Measurements from ENCODE around the gene WNK1. TPM values are rescaled to one million over a fixed set of nuclear protein-coding genes. Genes with fewer than 3 reads are reported as not detected.

WNK1 gene
- total RNA-seq, 2 experiments from 2014 or later = 112 to 134 TPM

- CTCF ChIA-PET = no interaction called here
- Mint-ChIP-seq H3K36me3 (ENCODE audit: low read depth) (no peaks in the 10 kb centered on the region), H3K27ac (no peak overlapping the region), H3K9me3 (no peaks in the 10 kb centered on the region), H3K27me3 (ENCODE audit: low read depth) (no peaks in the 10 kb centered on the region), H3K4me3 (no peak overlapping the region), H3K4me1 (ENCODE audit: low read depth) (peaks cover 4% of the 10 kb centered on the region)
- intact Hi-C loops (cut with micrococcal nuclease) = no loop called here
- DNase-seq = no peak
Measured at GRCh38 chr12:954741-955140, 202.4 kb downstream of the WNK1 start.

GRCh38 chr12:955939-956338, 203.6 kb downstream of the WNK1 start:
- intact Hi-C loops (cut with micrococcal nuclease) = no loop called here
- no peak overlapping the region for H3K4me3 Mint-ChIP-seq
- H3K27ac Mint-ChIP-seq = no peak overlapping the region
- no peaks in the 10 kb centered on the region for H3K36me3 Mint-ChIP-seq (ENCODE audit: low read depth)
- H3K4me1 Mint-ChIP-seq (ENCODE audit: low read depth) = peaks cover 4% of the 10 kb centered on the region
- CTCF ChIA-PET = interaction anchor here (0.6 to 1.2 kb wide), 3 partner anchors 137 to 514 kb away, joined by 3 to 8 read pairs (median 3); no protein-coding TSS in a partner anchor
- H3K27me3 Mint-ChIP-seq (ENCODE audit: low read depth) = no peaks in the 10 kb centered on the region
- no peaks in the 10 kb centered on the region for H3K9me3 Mint-ChIP-seq
- no peak for DNase-seq

- H3K27me3 Mint-ChIP-seq (ENCODE audit: low read depth) = no peaks in the 10 kb centered on the region
- H3K9me3 Mint-ChIP-seq = no peaks in the 10 kb centered on the region
- intact Hi-C loops (cut with micrococcal nuclease) = no loop called here
- CTCF ChIA-PET = interaction anchor here (0.9 kb wide), 1 partner anchor 343 kb away, joined by 3 read pairs; no protein-coding TSS in a partner anchor
- H3K4me1 Mint-ChIP-seq (ENCODE audit: low read depth) = peaks cover under 1% of the 10 kb centered on the region
- H3K36me3 Mint-ChIP-seq (ENCODE audit: low read depth) = no peaks in the 10 kb centered on the region
- H3K27ac Mint-ChIP-seq = no peak overlapping the region
- no peak overlapping the region for H3K4me3 Mint-ChIP-seq
- DNase-seq = no peak
Measured at GRCh38 chr12:958588-959123, 206.3 kb downstream of the WNK1 start.

Other genes starting within 250 kb of the WNK1 start
- 1 to 10 TPM; 1.8 to 2.5 TPM for gene NINJ2, start 89.1 kb upstream of the WNK1 start, total RNA-seq
- 10 to 100 TPM; 15.6 to 17.9 TPM for gene RAD52, start 197.1 kb downstream of the WNK1 start, total RNA-seq
- gene ERC1, start 238.6 kb downstream of the WNK1 start, total RNA-seq = 10 to 100 TPM; 17.4 to 20.7 TPM